Tibial artery (tissue), 4 donors: ENCODE measurements around the gene KCNA2.
A peak's percentile ranks its signal among the peaks of the same experiment; 100 is the strongest.

Experiments used
- DNase-seq, 2 donors: peaks; one replicate each; pipeline ENCODE4 v3.0.0-alpha.2; 2019
- H3K27ac ChIP-seq, 2 donors: fragments of 200-600 bp; sonication (generic) in 1 of 2; 1 replicate in 1 of 2; 2 replicates in 1 of 2; pipeline ENCODE4 v1.5.1; 2018 to 2019; ENCODE audit warnings: mild to moderate bottlenecking in 1 of 2
- H3K27me3 ChIP-seq, 2 donors: fragments of 200-600 bp; sonication (generic) in 1 of 2; one replicate each; pipeline versions ENCODE4 v1.5.1 to v1.6.0; 2016 to 2019
- H3K36me3 ChIP-seq, 3 donors: fragments of 200-600 bp; sonication (generic) in 2 of 3; one replicate each; pipeline ENCODE4 v1.5.1; 2016 to 2019; ENCODE audit warnings: mild to moderate bottlenecking in 2 of 3
- H3K4me1 ChIP-seq, 4 donors: fragments of 200-600 bp; sonication (generic) in 2 of 4; 1 replicate in 3 of 4; 2 replicates in 1 of 4; pipeline ENCODE4 v1.5.1; 2016 to 2019
- H3K4me3 ChIP-seq, 2 donors: fragments of 200-600 bp; sonication (generic) in 1 of 2; 1 replicate in 1 of 2; 2 replicates in 1 of 2; pipeline ENCODE4 v1.5.1; 2018 to 2019; ENCODE audit warnings: mild to moderate bottlenecking in 2 of 2
- H3K9me3 ChIP-seq, 3 donors: fragments of 200-600 bp; sonication (generic) in 1 of 3; one replicate each; pipeline ENCODE4 v1.5.1; 2016 to 2019
- CTCF ChIP-seq, 2 experiments: fragments of 200-600 bp in 1 of 2; fragments of 450-650 bp in 1 of 2; IDR thresholded peaks; one replicate each; pipeline ENCODE4 v1.5.1; 2017 to 2019; ENCODE audit warnings: antibody characterized with exemption in 2 of 2, mild to moderate bottlenecking in 1 of 2, moderate library complexity in 1 of 2
- intact Hi-C: fragments of 100-400 bp; cut with DNase I; formaldehyde crosslinking; loops from one replicate; pipeline ENCODE4 v1.15.0; 2023; ENCODE audit warnings: low total_unique reads

The KCNA2 gene

GRCh38 chr1:110605446-110605845, 712 bp downstream of the KCNA2 start:
- H3K36me3 ChIP-seq = no peaks in the 10 kb centered on the region
- peak overlapping the region in 1 of 2 donors; percentile 58 for H3K4me3 ChIP-seq
- no peaks in the 10 kb centered on the region for H3K9me3 ChIP-seq
- peak overlapping the region in 1 of 2 donors; percentile 69 for H3K27ac ChIP-seq
- intact Hi-C loops = no loop called here
- H3K27me3 ChIP-seq = peaks cover 0 to 42% of the 10 kb centered on the region in 2 donors
- TF ChIP-seq CTCF (IDR thresholded peaks at IDR 0.05) = no peak
- DNase-seq = no peak
- peaks cover 0 to 29% (median 15%) of the 10 kb centered on the region in 4 donors for H3K4me1 ChIP-seq

DNA sequence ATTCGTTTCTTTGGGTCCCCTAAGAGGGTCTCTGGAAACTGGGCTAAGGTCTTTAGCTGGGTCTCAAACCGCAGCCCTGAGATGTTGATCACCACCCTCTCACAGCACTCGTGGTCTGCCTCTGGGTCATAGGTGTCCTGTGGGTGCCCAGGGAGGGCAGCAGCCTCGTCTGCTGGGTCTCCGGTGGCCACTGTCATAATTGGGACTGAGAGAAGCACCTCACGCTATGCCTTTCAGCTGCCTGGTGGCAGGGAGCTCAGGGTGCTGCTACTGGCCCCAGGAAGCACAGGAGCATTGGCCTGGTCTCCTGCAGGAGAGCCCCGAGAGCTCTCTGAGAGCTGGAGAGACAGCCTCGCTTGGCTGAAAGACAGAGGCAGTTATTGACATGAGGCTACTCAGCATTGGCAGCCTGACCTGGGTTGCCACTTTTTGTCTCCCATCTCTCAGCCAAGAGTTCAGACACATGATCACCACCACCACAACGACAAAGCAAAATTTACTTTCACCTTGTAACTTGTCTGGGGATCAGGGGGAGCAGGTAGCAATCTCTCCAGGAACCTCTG, 1.5 kb downstream of the KCNA2 start:
- H3K36me3 ChIP-seq = no peaks in the 10 kb centered on the region
- no peak overlapping the region for H3K4me3 ChIP-seq
- H3K27ac ChIP-seq = no peak overlapping the region
- no peak for DNase-seq
- no peak for TF ChIP-seq CTCF (IDR thresholded peaks at IDR 0.05)
- peaks cover 0 to 36% of the 10 kb centered on the region in 2 donors for H3K27me3 ChIP-seq
- H3K9me3 ChIP-seq = no peaks in the 10 kb centered on the region
- peaks cover 0 to 29% (median 15%) of the 10 kb centered on the region in 4 donors for H3K4me1 ChIP-seq
- intact Hi-C loops = no loop called here

- intact Hi-C loops = no loop called here
- Histone ChIP-seq H3K4me1 (peaks cover 0 to 28% (median 15%) of the 10 kb centered on the region in 4 donors), H3K36me3 (no peaks in the 10 kb centered on the region), H3K27ac (no peak overlapping the region), H3K4me3 (no peak overlapping the region), H3K27me3 (peaks cover 0 to 21% of the 10 kb centered on the region in 2 donors), H3K9me3 (no peaks in the 10 kb centered on the region)
- DNase-seq = no peak
- TF ChIP-seq CTCF (IDR thresholded peaks at IDR 0.05) = no peak
These were observed 3.1 kb downstream of the KCNA2 start for GRCh38 chr1:110603058-110603457.

DNA sequence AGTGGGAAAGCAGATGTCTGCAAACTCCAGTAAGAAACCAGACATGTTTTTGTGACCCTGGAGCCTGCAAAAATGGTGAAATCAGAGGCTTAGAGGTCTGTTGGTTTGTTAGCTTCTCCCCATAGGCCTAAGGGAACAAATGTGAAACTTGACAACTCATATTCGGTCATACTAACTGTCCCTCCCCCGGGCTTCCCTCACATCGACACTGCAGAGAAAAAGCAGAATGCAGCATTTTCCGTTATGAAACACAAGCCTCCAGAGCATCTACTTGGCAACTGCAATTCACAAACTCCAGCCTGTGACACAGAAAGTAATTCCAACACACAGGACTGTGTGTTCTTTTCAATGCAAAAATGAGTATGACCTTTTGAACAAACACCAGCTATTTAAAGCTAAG, 3.7 kb downstream of the KCNA2 start:
- Histone ChIP-seq H3K4me1 (peaks cover 0 to 22% (median 12%) of the 10 kb centered on the region in 4 donors), H3K27me3 (peaks cover 0 to 16% of the 10 kb centered on the region in 2 donors), H3K4me3 (no peak overlapping the region), H3K36me3 (no peaks in the 10 kb centered on the region), H3K9me3 (no peaks in the 10 kb centered on the region), H3K27ac (no peak overlapping the region)
- TF ChIP-seq CTCF (IDR thresholded peaks at IDR 0.05) = no peak
- intact Hi-C loops = no loop called here
- no peak for DNase-seq

DNA sequence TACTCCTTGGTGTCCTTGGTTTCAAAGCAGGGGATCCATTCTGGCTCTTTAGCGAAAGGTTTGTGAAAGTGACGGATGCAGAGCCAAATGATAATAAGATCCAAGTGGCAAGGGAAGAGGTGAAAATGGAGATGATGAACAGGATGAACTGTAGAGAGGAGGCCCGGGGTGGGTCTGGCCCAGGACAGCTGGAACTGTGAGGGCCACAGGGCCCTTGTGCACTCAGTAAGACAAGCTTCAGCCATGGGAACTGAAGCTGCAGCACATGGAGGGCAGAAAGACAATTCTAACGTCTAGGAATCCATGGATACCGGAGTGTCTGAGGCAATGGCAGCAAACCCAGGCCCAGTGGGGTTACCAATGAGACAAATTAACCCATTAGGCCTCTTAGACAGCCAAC, 4.8 kb downstream of the KCNA2 start:
- DNase-seq = no peak
- no peak for TF ChIP-seq CTCF (IDR thresholded peaks at IDR 0.05)
- Histone ChIP-seq H3K9me3 (no peaks in the 10 kb centered on the region), H3K27me3 (peaks cover 0 to 14% of the 10 kb centered on the region in 2 donors), H3K4me3 (no peak overlapping the region), H3K36me3 (no peaks in the 10 kb centered on the region), H3K27ac (no peak overlapping the region), H3K4me1 (peaks cover 0 to 10% (median 7%) of the 10 kb centered on the region in 4 donors)
- intact Hi-C loops = no loop called here

GRCh38 chr1:110600716-110601115, 5.4 kb downstream of the KCNA2 start:
- Histone ChIP-seq H3K4me3 (no peak overlapping the region), H3K9me3 (no peaks in the 10 kb centered on the region), H3K27ac (no peak overlapping the region), H3K36me3 (no peaks in the 10 kb centered on the region), H3K4me1 (peaks cover 0 to 4% (median 3%) of the 10 kb centered on the region in 4 donors), H3K27me3 (peaks cover 0 to 14% of the 10 kb centered on the region in 2 donors)
- intact Hi-C loops = no loop called here
- no peak for DNase-seq
- no peak for TF ChIP-seq CTCF (IDR thresholded peaks at IDR 0.05)
